22Rv1 (cell line): ENCODE results near the gene FAM13C.

Source experiments
- ZFX ChIP-seq: fragments of 450-650 bp; IDR thresholded peaks from 2 replicates; pipeline ENCODE4 v1.6.1; 2017; ENCODE audit warnings: antibody characterized with exemption, borderline replicate concordance
- TF ChIP-seq, protein P1 (sequence below): fragments of 450-650 bp; IDR thresholded peaks from 2 replicates; pipeline ENCODE4 v1.5.1; 2017; ENCODE audit warnings: mild to moderate bottlenecking

DNA sequence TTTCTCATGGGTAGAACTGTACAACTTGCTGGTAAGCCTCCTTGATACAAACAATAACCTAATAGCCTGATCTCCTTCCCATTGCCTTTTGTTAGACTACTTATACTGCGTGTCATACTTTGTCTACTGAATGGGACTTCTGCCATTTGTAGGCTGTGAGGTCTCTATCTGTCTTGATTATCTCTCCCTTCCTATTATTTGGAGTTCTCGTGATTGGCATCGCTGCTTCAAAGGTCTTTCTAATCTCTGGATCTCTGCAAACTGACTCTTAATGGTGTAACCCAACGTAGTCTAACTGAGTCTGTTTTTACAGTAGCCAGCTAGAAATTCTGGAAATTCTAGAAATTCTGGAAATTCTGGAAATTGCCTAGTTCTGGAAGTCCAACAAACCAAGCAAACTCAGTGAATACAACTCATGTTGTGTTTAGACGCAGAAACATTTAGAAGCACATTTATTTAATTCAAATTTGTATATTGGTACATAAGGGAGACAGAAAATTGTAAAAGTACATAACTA, 156.1 kb downstream of the FAM13C start:
- TF ChIP-seq, protein P1, sequence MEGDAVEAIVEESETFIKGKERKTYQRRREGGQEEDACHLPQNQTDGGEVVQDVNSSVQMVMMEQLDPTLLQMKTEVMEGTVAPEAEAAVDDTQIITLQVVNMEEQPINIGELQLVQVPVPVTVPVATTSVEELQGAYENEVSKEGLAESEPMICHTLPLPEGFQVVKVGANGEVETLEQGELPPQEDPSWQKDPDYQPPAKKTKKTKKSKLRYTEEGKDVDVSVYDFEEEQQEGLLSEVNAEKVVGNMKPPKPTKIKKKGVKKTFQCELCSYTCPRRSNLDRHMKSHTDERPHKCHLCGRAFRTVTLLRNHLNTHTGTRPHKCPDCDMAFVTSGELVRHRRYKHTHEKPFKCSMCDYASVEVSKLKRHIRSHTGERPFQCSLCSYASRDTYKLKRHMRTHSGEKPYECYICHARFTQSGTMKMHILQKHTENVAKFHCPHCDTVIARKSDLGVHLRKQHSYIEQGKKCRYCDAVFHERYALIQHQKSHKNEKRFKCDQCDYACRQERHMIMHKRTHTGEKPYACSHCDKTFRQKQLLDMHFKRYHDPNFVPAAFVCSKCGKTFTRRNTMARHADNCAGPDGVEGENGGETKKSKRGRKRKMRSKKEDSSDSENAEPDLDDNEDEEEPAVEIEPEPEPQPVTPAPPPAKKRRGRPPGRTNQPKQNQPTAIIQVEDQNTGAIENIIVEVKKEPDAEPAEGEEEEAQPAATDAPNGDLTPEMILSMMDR, result no peak
- TF ChIP-seq ZFX, result no peak
